Brain microvascular endothelial cell (primary cell): ENCODE results near the gene L1CAM.

ENCODE experiments used
- DNase-seq: peaks from one replicate; pipeline ENCODE4 v3.0.0-alpha.2; 2020
- H3K27ac ChIP-seq: fragments of 250-450 bp; sonication (Bioruptor Pico); 2 replicates; pipeline ENCODE4 v1.5.1; 2020; ENCODE audit warnings: mild to moderate bottlenecking, moderate library complexity
- H3K27me3 ChIP-seq: fragments of 250-450 bp; sonication (Bioruptor Pico); replicated peaks from 2 replicates; pipeline ENCODE4 v1.5.1; 2020; ENCODE audit warnings: mild to moderate bottlenecking
- H3K36me3 ChIP-seq: fragments of 250-450 bp; sonication (Bioruptor Pico); replicated peaks from 2 replicates; pipeline ENCODE4 v1.5.1; 2020; ENCODE audit warnings: mild to moderate bottlenecking
- H3K4me3 ChIP-seq: 2 replicates; pipeline ENCODE4 v1.5.1; 2011; ENCODE audit warnings: low read depth, mild to moderate bottlenecking, control low read depth, low read length, moderate library complexity
- in situ Hi-C: cut with HindIII; loops from 2 replicates; pipeline ENCODE4 v1.10.0; 2017; ENCODE audit warnings: low sequenced_read_pairs, low pct_ligation_motif_present
- TF ChIP-seq, protein P1 (sequence below): IDR thresholded peaks from 2 replicates; pipeline ENCODE4 v1.5.1; 2011; ENCODE audit warnings: low read depth, mild to moderate bottlenecking, moderate library complexity, low read length, control low read depth, inconsistent platforms; ENCODE audit errors: missing control alignments

The L1CAM gene

DNA sequence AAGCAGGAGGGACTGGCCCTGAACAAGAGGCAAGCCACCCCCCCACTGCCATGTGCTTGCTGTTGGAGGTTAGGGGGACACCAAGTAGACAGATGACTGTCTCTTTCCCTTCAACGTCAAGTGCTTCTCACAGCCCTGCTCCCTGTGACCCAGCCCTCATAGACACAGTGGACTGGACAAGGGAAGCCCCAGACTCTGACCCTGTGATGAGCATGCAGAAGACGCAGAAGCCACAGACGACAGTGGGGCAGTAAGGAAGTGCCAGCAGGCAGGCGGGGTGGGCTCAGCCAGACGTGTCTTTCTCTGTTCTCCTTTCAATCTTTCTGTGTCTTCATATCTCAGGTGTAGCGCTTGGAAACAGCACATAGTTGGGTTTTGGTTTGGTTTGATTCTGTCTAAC, 2.4 kb upstream of the L1CAM start:
- H3K4me3 ChIP-seq = no peak overlapping the region
- H3K27ac ChIP-seq = no peak overlapping the region
- no peaks in the 10 kb centered on the region for H3K36me3 ChIP-seq
- no peak for DNase-seq
- in situ Hi-C loops = no loop called here
- peaks cover 12% of the 10 kb centered on the region for H3K27me3 ChIP-seq
- TF ChIP-seq, protein P1, sequence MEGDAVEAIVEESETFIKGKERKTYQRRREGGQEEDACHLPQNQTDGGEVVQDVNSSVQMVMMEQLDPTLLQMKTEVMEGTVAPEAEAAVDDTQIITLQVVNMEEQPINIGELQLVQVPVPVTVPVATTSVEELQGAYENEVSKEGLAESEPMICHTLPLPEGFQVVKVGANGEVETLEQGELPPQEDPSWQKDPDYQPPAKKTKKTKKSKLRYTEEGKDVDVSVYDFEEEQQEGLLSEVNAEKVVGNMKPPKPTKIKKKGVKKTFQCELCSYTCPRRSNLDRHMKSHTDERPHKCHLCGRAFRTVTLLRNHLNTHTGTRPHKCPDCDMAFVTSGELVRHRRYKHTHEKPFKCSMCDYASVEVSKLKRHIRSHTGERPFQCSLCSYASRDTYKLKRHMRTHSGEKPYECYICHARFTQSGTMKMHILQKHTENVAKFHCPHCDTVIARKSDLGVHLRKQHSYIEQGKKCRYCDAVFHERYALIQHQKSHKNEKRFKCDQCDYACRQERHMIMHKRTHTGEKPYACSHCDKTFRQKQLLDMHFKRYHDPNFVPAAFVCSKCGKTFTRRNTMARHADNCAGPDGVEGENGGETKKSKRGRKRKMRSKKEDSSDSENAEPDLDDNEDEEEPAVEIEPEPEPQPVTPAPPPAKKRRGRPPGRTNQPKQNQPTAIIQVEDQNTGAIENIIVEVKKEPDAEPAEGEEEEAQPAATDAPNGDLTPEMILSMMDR = no peak

DNA sequence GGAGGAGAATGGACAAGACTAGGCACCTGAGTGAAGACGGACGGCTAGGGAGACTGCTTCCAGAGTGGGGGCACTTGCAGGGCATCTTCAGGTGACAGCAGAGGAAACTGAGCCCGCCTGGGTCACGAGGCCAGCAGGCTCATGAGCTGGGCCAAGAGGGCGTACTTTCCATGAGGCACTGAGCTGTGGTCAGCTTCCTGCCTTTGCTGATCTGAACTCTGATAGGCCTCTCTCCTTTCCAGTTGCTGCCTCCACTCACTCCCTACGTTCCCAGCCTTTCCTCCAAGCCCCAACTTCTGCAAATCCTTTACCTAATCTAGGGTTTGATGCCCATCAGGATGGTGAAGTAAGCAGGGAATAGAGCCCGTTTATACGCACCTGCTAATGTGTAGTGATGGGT, 1.4 kb upstream of the L1CAM start:
- Histone ChIP-seq H3K27ac (no peak overlapping the region), H3K36me3 (no peaks in the 10 kb centered on the region), H3K4me3 (no peak overlapping the region), H3K27me3 (peaks cover 12% of the 10 kb centered on the region)
- in situ Hi-C loops = no loop called here
- no peak for DNase-seq
- TF ChIP-seq, protein P1 = no peak

DNA sequence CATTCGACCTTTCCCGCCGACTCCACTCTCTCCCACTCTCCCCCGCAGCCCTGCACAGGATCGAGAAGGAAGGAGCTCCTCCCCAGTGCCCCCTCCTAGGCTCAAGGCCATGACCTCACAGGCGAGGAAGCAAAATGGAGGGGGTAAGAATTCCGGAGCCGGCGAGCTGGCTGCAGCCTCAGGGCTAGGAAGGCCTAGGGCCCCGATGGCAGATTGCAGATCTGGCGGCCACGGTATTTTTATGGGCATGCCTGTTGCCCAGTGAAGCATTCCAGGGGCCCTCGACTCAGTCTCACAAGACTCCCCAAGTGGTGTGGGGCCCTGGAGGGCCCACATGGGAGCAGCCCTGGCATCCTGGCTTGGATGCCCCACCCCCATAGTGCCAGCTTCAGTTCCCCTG, 942 bp upstream of the L1CAM start:
- Histone ChIP-seq H3K4me3 (no peak overlapping the region), H3K27me3 (peaks cover 12% of the 10 kb centered on the region), H3K27ac (no peak overlapping the region), H3K36me3 (no peaks in the 10 kb centered on the region)
- no peak for DNase-seq
- TF ChIP-seq, protein P1 = no peak
- in situ Hi-C loops = no loop called here

DNA sequence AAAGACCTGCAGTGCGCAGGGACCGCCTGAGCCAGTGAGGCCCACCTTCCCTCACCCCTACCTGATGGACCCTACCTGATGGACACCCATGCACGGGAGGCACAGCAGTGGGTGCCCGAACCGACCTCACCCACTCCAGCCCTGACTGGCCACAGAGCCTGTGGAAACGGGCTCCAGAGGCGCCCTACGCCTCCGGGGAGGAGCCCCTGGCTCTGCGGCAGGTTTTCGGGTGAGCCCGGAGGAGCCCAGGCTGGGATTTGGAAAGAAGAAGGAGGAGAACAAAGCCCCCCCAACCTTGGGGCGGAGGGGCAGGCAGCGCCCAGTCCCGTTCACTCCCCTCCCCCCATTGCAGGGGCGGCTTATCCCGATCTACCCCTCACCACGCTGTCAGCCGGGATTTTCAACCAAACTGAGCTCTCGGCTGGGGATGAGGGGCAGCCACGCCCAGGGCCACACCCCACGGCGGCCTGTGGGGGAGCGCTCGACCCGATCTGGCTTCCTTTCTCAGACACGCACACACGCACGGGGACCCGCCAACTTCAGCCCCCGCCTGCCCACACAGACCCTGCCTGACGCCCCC, 675 bp downstream of the L1CAM start:
- Histone ChIP-seq H3K27me3 (peaks cover 12% of the 10 kb centered on the region), H3K27ac (no peak overlapping the region), H3K4me3 (no peak overlapping the region), H3K36me3 (no peaks in the 10 kb centered on the region)
- no peak for DNase-seq
- in situ Hi-C loops = no loop called here
- TF ChIP-seq, protein P1 = no peak

DNA sequence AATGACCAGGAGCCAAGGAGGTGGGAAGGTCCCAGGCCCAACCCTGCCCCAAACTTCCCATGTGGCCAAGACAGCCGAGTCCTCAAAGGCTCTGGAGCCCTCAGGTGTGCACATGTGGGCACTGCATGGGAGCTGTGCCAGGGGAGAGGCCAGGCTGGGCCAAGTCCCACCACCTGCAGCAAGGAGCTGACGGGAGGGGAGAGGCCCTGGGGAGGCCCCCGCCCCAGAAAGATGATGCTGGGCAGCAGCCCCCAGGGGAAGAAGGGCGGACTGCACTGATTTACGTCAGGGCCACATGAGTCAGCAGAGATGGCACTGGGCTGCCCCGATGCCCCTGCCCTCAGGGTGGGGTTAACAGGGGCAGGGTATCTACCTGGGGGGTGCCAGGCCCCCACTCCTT, 1.4 kb downstream of the L1CAM start:
- in situ Hi-C loops = no loop called here
- H3K27me3 ChIP-seq = peaks cover 14% of the 10 kb centered on the region
- no peaks in the 10 kb centered on the region for H3K36me3 ChIP-seq
- no peak overlapping the region for H3K4me3 ChIP-seq
- TF ChIP-seq, protein P1 = no peak
- no peak overlapping the region for H3K27ac ChIP-seq
- DNase-seq = no peak

DNA sequence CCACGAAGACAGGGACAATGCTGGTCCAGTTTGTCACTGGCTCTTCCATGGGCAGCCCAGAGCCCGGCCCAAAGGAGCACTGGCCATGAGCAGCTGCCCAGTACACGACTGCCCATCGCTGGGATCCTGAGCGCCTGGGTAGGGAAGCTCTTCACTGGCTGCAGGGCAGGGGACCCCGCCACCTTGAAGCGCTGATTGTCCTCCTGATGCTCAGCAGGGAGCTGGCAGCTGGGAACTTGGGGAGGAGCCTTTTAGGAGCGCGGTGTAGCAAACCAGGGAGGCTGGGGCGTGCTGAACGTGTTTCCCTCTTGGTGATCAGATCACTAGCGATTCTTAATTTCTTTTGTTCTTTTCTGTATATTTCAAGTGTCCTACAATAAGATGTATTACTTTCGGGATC, 1.8 kb downstream of the L1CAM start:
- in situ Hi-C loops = no loop called here
- no peak overlapping the region for H3K27ac ChIP-seq
- TF ChIP-seq, protein P1 = no peak
- peaks cover 14% of the 10 kb centered on the region for H3K27me3 ChIP-seq
- H3K4me3 ChIP-seq = no peak overlapping the region
- no peak for DNase-seq
- H3K36me3 ChIP-seq = no peaks in the 10 kb centered on the region
